Stimulated activated CD4-positive, alpha-beta T cell treated with anti-CD3 and anti-CD28 coated beads, Interleukin-1b, Interleukin-23, amount 100 ng/mL, for 4 hours (primary cell): ENCODE results near the gene SCNN1A.

Source experiments
- DNase-seq, 2 donors: peaks; one replicate each; pipeline ENCODE4 v3.0.0-alpha.2; 2020; ENCODE audit warnings: low read depth in 2 of 2

SCNN1A gene

GRCh38 chr12:6368906-6369525 is 6.3 kb downstream of the SCNN1A start:
- DNase-seq = no peak

- no peak for DNase-seq
Measured at GRCh38 chr12:6367969-6368892, 7.1 kb downstream of the SCNN1A start.

GRCh38 chr12:6367065-6367968 is 8.0 kb downstream of the SCNN1A start:
- peak in 1 of 2 donors; percentile 19 for DNase-seq

- no peak for DNase-seq
Measured at GRCh38 chr12:6364044-6364374, 11.4 kb downstream of the SCNN1A start.

- DNase-seq = peak; percentile 58 to 73
Measured at GRCh38 chr12:6363330-6364043, 11.9 kb downstream of the SCNN1A start.

- DNase-seq = no peak
Measured at GRCh38 chr12:6363010-6363329, 12.4 kb downstream of the SCNN1A start.

- DNase-seq = no peak
Measured at GRCh38 chr12:6362403-6362802, 13.0 kb downstream of the SCNN1A start.

- no peak for DNase-seq
Measured at GRCh38 chr12:6361834-6362233, 13.5 kb downstream of the SCNN1A start.

GRCh38 chr12:6360578-6361490 is 14.5 kb downstream of the SCNN1A start:
- no peak for DNase-seq

GRCh38 chr12:6360080-6360571 is 15.2 kb downstream of the SCNN1A start:
- DNase-seq = no peak

GRCh38 chr12:6358881-6359280 is 16.5 kb downstream of the SCNN1A start:
- no peak for DNase-seq

GRCh38 chr12:6356374-6356820 is 19.0 kb downstream of the SCNN1A start:
- DNase-seq = no peak

- DNase-seq = no peak
Measured at GRCh38 chr12:6355491-6356373, 19.6 kb downstream of the SCNN1A start.

GRCh38 chr12:6354495-6355393 is 20.6 kb downstream of the SCNN1A start:
- DNase-seq = no peak

GRCh38 chr12:6352193-6353173 is 22.9 kb downstream of the SCNN1A start:
- no peak for DNase-seq

GRCh38 chr12:6351622-6352021 is 23.7 kb downstream of the SCNN1A start:
- DNase-seq = no peak
